Panc1 (cell line): ENCODE data around the gene GPM6B. TPM values are rescaled to one million over a fixed set of nuclear protein-coding genes. Genes with fewer than 3 reads are reported as not detected.

ENCODE experiments used
- ATAC-seq: fragments of 200-7000 bp; cut with Tn5 transposase; 2 replicates; pipeline ENCODE4 v1.9.1; 2020; ENCODE audit warnings: mild to moderate bottlenecking, moderate library complexity
- BruUV-seq: library from RNA; stranded (reverse); fragments of 400-500 nt; replicated peaks from 2 replicates; lab custom pipeline; 2021; lab: Mats Ljungman, UMichigan
- CTCF ChIA-PET: fragments of 300-600 bp; sonication (Branson Sonifier 250); formaldehyde crosslinking; loops from one replicate; lab custom pipeline; 2022; ENCODE audit warnings: antibody characterized with exemption; lab: Charles Lee
- POLR2A ChIA-PET: fragments of 300-600 bp; sonication (Branson Sonifier 250); formaldehyde crosslinking; loops from one replicate; lab custom pipeline; 2022; ENCODE audit warnings: antibody characterized with exemption; lab: Charles Lee
- DNase-seq: peaks from one replicate; pipeline ENCODE4 v3.0.0-alpha.2; 2010; ENCODE audit warnings: low read depth, low spot score
- H3K27ac ChIP-seq: 2 replicates; pipeline ENCODE4 v1.5.1; 2011; ENCODE audit warnings: mild to moderate bottlenecking, low read length, inconsistent platforms
- H3K27me3 ChIP-seq: fragments of 200-500 bp; sonication (Bioruptor generic); 2 replicates; pipeline ENCODE4 v1.6.0; 2014; ENCODE audit warnings: low read length, inconsistent platforms; ENCODE audit not compliant: control insufficient read depth, insufficient read depth
- H3K36me3 ChIP-seq: fragments of 200-500 bp; sonication (Bioruptor generic); 2 replicates; pipeline ENCODE4 v1.5.1; 2014; ENCODE audit warnings: inconsistent platforms, mild to moderate bottlenecking, low read length, moderate library complexity; ENCODE audit not compliant: control insufficient read depth, insufficient read depth
- H3K4me1 ChIP-seq: 2 replicates; pipeline ENCODE4 v1.5.1; 2011; ENCODE audit warnings: inconsistent platforms, mild to moderate bottlenecking, low read length, moderate library complexity; ENCODE audit not compliant: control insufficient read depth, insufficient read depth
- H3K4me3 ChIP-seq, 2 experiments: 2 replicates each; pipeline ENCODE4 v1.5.1; 2011 to 2012; ENCODE audit warnings: low read depth in 2 of 2, low read length in 2 of 2, mild to moderate bottlenecking in 2 of 2, inconsistent platforms in 1 of 2, moderate library complexity in 1 of 2
- H3K9me3 ChIP-seq: fragments of 200-500 bp; sonication (Bioruptor generic); 2 replicates; pipeline ENCODE4 v1.5.1; 2014; ENCODE audit warnings: low read depth, mild to moderate bottlenecking, inconsistent platforms, low read length, moderate library complexity; ENCODE audit not compliant: control insufficient read depth, insufficient read depth
- CTCF ChIP-seq: fragments of 450-650 bp; IDR thresholded peaks from 2 replicates; pipeline ENCODE4 v1.5.1; 2017; ENCODE audit warnings: mild to moderate bottlenecking
- POLR2AphosphoS5 ChIP-seq: IDR thresholded peaks from 2 replicates; pipeline ENCODE4 v1.6.1; 2012; ENCODE audit warnings: mild to moderate bottlenecking, low read depth, low read length, moderate library complexity
- SIN3A ChIP-seq: IDR thresholded peaks from 2 replicates; pipeline ENCODE4 v1.6.1; 2012; ENCODE audit warnings: low read depth, mild to moderate bottlenecking, low read length, moderate library complexity, borderline replicate concordance; ENCODE audit not compliant: insufficient read depth
- TCF7L2 ChIP-seq: IDR thresholded peaks from 2 replicates; pipeline ENCODE4 v1.6.1; 2011; ENCODE audit warnings: mild to moderate bottlenecking, low read depth, low read length, inconsistent platforms
- in situ Hi-C: cut with HindIII; loops from 2 replicates; pipeline ENCODE4 v1.10.0; 2016; ENCODE audit warnings: low sequenced_read_pairs, low pct_unique_long_range_greater_than_20kb
- intact Hi-C: fragments of 100-400 bp; cut with micrococcal nuclease; formaldehyde crosslinking; loops from one replicate; pipeline ENCODE4 v1.10.0; 2022; ENCODE audit not compliant: unreplicated experiment
- total RNA-seq: library from RNA; stranded (reverse); gene quantifications from one replicate; pipeline ENCODE4 v1.2.1, GENCODE V29; 2021; ENCODE audit not compliant: unreplicated experiment
- TF ChIP-seq, protein P1 (sequence below), 2 experiments: IDR thresholded peaks; 2 replicates each; pipeline ENCODE4 v1.6.1; 2011 to 2012; ENCODE audit warnings: low read depth in 2 of 2, control low read depth in 1 of 2, low read length in 1 of 2, mild to moderate bottlenecking in 1 of 2, moderate library complexity in 1 of 2; ENCODE audit not compliant: insufficient read depth in 1 of 2

Gene GPM6B
- total RNA-seq, 1 experiment from 2014 or later, result not detected

DNA sequence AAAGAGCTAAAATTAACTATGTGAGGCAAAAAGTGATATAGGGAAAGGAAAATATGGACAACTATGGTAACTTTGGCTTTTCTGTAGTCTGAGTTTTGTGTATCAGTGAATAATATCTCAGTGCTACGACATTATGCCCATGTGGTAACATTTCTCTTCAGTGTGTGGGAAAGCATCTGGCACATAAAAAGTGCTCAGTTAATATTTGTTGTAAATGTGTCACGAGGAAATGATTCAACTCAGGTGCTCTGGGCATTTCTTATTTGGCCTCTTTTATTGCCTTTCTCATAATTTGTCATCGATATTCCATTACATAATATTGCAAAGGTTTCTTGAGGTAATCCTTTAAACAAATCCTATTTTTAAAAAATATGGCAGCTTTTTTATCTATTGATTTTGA, 64.8 kb downstream of the GPM6B start:
- Histone ChIP-seq H3K36me3 (no peaks in the 10 kb centered on the region; the same call in 1 of the 2 replicates), H3K27ac (no peak overlapping the region), H3K9me3 (no peaks in the 10 kb centered on the region), H3K27me3 (no peaks in the 10 kb centered on the region), H3K4me3 (no peak overlapping the region), H3K4me1 (no peaks in the 10 kb centered on the region)
- CTCF ChIA-PET, result no interaction called here
- BruUV-seq, result no TSS peak
- TF ChIP-seq TCF7L2, result no peak
- TF ChIP-seq POLR2AphosphoS5, result no peak
- TF ChIP-seq SIN3A, result no peak
- TF ChIP-seq, protein P1, sequence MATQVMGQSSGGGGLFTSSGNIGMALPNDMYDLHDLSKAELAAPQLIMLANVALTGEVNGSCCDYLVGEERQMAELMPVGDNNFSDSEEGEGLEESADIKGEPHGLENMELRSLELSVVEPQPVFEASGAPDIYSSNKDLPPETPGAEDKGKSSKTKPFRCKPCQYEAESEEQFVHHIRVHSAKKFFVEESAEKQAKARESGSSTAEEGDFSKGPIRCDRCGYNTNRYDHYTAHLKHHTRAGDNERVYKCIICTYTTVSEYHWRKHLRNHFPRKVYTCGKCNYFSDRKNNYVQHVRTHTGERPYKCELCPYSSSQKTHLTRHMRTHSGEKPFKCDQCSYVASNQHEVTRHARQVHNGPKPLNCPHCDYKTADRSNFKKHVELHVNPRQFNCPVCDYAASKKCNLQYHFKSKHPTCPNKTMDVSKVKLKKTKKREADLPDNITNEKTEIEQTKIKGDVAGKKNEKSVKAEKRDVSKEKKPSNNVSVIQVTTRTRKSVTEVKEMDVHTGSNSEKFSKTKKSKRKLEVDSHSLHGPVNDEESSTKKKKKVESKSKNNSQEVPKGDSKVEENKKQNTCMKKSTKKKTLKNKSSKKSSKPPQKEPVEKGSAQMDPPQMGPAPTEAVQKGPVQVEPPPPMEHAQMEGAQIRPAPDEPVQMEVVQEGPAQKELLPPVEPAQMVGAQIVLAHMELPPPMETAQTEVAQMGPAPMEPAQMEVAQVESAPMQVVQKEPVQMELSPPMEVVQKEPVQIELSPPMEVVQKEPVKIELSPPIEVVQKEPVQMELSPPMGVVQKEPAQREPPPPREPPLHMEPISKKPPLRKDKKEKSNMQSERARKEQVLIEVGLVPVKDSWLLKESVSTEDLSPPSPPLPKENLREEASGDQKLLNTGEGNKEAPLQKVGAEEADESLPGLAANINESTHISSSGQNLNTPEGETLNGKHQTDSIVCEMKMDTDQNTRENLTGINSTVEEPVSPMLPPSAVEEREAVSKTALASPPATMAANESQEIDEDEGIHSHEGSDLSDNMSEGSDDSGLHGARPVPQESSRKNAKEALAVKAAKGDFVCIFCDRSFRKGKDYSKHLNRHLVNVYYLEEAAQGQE (IDR thresholded peaks at IDR 0.05; ENCODE audit: insufficient read depth in 1 of 2, low read depth in 2 of 2, low read length in 1 of 2), result no peak
- TF ChIP-seq CTCF, result no peak
- intact Hi-C loops, result loop anchor here (5.0 kb wide), 1 partner anchor 280 kb away; no protein-coding TSS in a partner anchor
- ATAC-seq, result no peak
- in situ Hi-C loops, result no loop called here
- POLR2A ChIA-PET, result no interaction called here
- DNase-seq, result no peak

DNA sequence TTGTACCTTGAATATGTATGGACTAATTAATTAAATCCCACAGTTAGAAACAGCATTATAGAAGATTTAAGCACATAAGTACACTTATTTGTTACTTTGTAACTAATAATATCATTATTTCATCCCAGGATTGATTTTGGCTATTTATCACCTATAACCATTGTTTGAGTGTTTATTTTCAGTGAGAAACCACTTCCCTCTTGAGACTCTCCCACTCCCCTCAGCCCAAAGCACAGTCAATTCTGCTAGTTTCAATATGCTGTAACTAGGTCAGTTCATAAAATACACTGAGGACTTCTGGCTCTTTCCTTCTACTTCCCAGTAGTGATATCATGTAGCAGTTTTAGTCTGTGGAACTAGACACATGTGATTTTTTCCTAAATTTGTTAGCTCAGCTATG, 66.1 kb downstream of the GPM6B start:
- in situ Hi-C loops, result no loop called here
- H3K4me1 ChIP-seq, result no peaks in the 10 kb centered on the region
- intact Hi-C loops, result loop anchor here (5.0 kb wide), 1 partner anchor 281 kb away; no protein-coding TSS in a partner anchor
- BruUV-seq, result no TSS peak
- TF ChIP-seq TCF7L2 (no peak), CTCF (no peak), SIN3A (no peak), POLR2AphosphoS5 (no peak)
- TF ChIP-seq, protein P1 (IDR thresholded peaks at IDR 0.05; ENCODE audit: insufficient read depth in 1 of 2, low read depth in 2 of 2, low read length in 1 of 2), result no peak
- no peaks in the 10 kb centered on the region; the same call in 1 of the 2 replicates for H3K36me3 ChIP-seq
- CTCF ChIA-PET, result no interaction called here
- POLR2A ChIA-PET, result no interaction called here
- no peak overlapping the region for H3K4me3 ChIP-seq
- no peak overlapping the region for H3K27ac ChIP-seq
- no peaks in the 10 kb centered on the region for H3K9me3 ChIP-seq
- no peak for DNase-seq
- no peaks in the 10 kb centered on the region for H3K27me3 ChIP-seq
- no peak for ATAC-seq
